ENCODE results near the gene CTU1.

CTU1 gene

GRCh38 chr19:51079481-51080110, 28.6 kb downstream of the CTU1 start:
- 93% methylated on average over 27 of the region's 27 CpGs for WGBS

GRCh38 chr19:51078731-51079130, 29.5 kb downstream of the CTU1 start:
- WGBS, result 90% methylated on average over 6 of the region's 6 CpGs
- Histone ChIP-seq H3K4me1 (ENCODE audit: insufficient read depth, low read length) (no peaks in the 10 kb centered on the region), H3K27me3 (ENCODE audit: insufficient read depth, low read length) (no peaks in the 10 kb centered on the region), H3K9ac (ENCODE audit: low read depth, low read length) (no peak overlapping the region), H3K4me3 (ENCODE audit: low read length) (no peak overlapping the region), H3K27ac (ENCODE audit: low read depth, low read length) (no peak overlapping the region), H3K9me3 (ENCODE audit: insufficient read depth, low read depth, low read length) (peaks cover 5% of the 10 kb centered on the region), H3K36me3 (ENCODE audit: insufficient read depth, low read length) (no peaks in the 10 kb centered on the region)

More at GRCh38 chr19:51079481-51080110, 28.6 kb downstream of the CTU1 start:
- no peak overlapping the region for H3K9ac ChIP-seq (ENCODE audit: low read depth, low read length)
- no peak overlapping the region for H3K27ac ChIP-seq (ENCODE audit: low read depth, low read length)
- no peaks in the 10 kb centered on the region for H3K27me3 ChIP-seq (ENCODE audit: insufficient read depth, low read length)
- H3K4me3 ChIP-seq (ENCODE audit: low read length), result no peak overlapping the region
- no peaks in the 10 kb centered on the region for H3K36me3 ChIP-seq (ENCODE audit: insufficient read depth, low read length)
- no peaks in the 10 kb centered on the region for H3K9me3 ChIP-seq (ENCODE audit: insufficient read depth, low read depth, low read length)
- H3K4me1 ChIP-seq (ENCODE audit: insufficient read depth, low read length), result no peaks in the 10 kb centered on the region

GRCh38 chr19:51078104-51078503, 30.1 kb downstream of the CTU1 start:
- Histone ChIP-seq H3K4me1 (ENCODE audit: insufficient read depth, low read length) (no peaks in the 10 kb centered on the region), H3K9me3 (ENCODE audit: insufficient read depth, low read depth, low read length) (peaks cover 10% of the 10 kb centered on the region), H3K27ac (ENCODE audit: low read depth, low read length) (no peak overlapping the region), H3K9ac (ENCODE audit: low read depth, low read length) (no peak overlapping the region), H3K27me3 (ENCODE audit: insufficient read depth, low read length) (no peaks in the 10 kb centered on the region), H3K36me3 (ENCODE audit: insufficient read depth, low read length) (no peaks in the 10 kb centered on the region), H3K4me3 (ENCODE audit: low read length) (no peak overlapping the region)
- WGBS, result 90% methylated on average over 6 of the region's 6 CpGs

GRCh38 chr19:51076631-51077213, 31.5 kb downstream of the CTU1 start:
- H3K4me3 ChIP-seq (ENCODE audit: low read length), result no peak overlapping the region
- H3K36me3 ChIP-seq (ENCODE audit: insufficient read depth, low read length), result no peaks in the 10 kb centered on the region
- 88% methylated on average over 14 of the region's 14 CpGs for WGBS

GRCh38 chr19:51075998-51076397, 32.2 kb downstream of the CTU1 start:
- no peak overlapping the region for H3K4me3 ChIP-seq (ENCODE audit: low read length)
- no peaks in the 10 kb centered on the region for H3K36me3 ChIP-seq (ENCODE audit: insufficient read depth, low read length)
- H3K27ac ChIP-seq (ENCODE audit: low read depth, low read length), result no peak overlapping the region
- H3K27me3 ChIP-seq (ENCODE audit: insufficient read depth, low read length), result no peaks in the 10 kb centered on the region
- H3K4me1 ChIP-seq (ENCODE audit: insufficient read depth, low read length), result no peaks in the 10 kb centered on the region
- no peak overlapping the region for H3K9ac ChIP-seq (ENCODE audit: low read depth, low read length)
- H3K9me3 ChIP-seq (ENCODE audit: insufficient read depth, low read depth, low read length), result peaks cover 10% of the 10 kb centered on the region
- WGBS, result 93% methylated on average over 5 of the region's 5 CpGs

More at GRCh38 chr19:51076631-51077213, 31.5 kb downstream of the CTU1 start:
- Histone ChIP-seq H3K27me3 (ENCODE audit: insufficient read depth, low read length) (no peaks in the 10 kb centered on the region), H3K27ac (ENCODE audit: low read depth, low read length) (no peak overlapping the region), H3K9me3 (ENCODE audit: insufficient read depth, low read depth, low read length) (peaks cover 10% of the 10 kb centered on the region), H3K9ac (ENCODE audit: low read depth, low read length) (no peak overlapping the region), H3K4me1 (ENCODE audit: insufficient read depth, low read length) (no peaks in the 10 kb centered on the region)

GRCh38 chr19:51071095-51071405, 37.2 kb downstream of the CTU1 start:
- H3K9me3 ChIP-seq (ENCODE audit: insufficient read depth, low read depth, low read length), result peaks cover 10% of the 10 kb centered on the region
- no peaks in the 10 kb centered on the region for H3K36me3 ChIP-seq (ENCODE audit: insufficient read depth, low read length)
- peaks cover 2% of the 10 kb centered on the region; the same call in 1 of the 2 replicates for H3K27me3 ChIP-seq (ENCODE audit: insufficient read depth, low read length)
- WGBS, result 92% methylated on average over 4 of the region's 4 CpGs
- no peak overlapping the region for H3K27ac ChIP-seq (ENCODE audit: low read depth, low read length)
- no peak overlapping the region for H3K9ac ChIP-seq (ENCODE audit: low read depth, low read length)
- 0 out of 2 replicates have a peak, but pooled peaks cover under 1% of the 10 kb centered on the region for H3K4me1 ChIP-seq (ENCODE audit: insufficient read depth, low read length)
- H3K4me3 ChIP-seq (ENCODE audit: low read length), result no peak overlapping the region

- H3K9ac ChIP-seq (ENCODE audit: low read depth, low read length), result no peak overlapping the region
- peaks cover 5% of the 10 kb centered on the region; the same call in 1 of the 2 replicates for H3K4me1 ChIP-seq (ENCODE audit: insufficient read depth, low read length)
- H3K9me3 ChIP-seq (ENCODE audit: insufficient read depth, low read depth, low read length), result peaks cover 10% of the 10 kb centered on the region
- H3K4me3 ChIP-seq (ENCODE audit: low read length), result no peak overlapping the region
- H3K27me3 ChIP-seq (ENCODE audit: insufficient read depth, low read length), result peaks cover 7% of the 10 kb centered on the region; the same call in 1 of the 2 replicates
- WGBS, result 92% methylated on average over 5 of the region's 5 CpGs
- no peak overlapping the region for H3K27ac ChIP-seq (ENCODE audit: low read depth, low read length)
- H3K36me3 ChIP-seq (ENCODE audit: insufficient read depth, low read length), result no peaks in the 10 kb centered on the region
Observed at GRCh38 chr19:51070334-51071094, 37.7 kb downstream of the CTU1 start.

- no peak overlapping the region for H3K4me3 ChIP-seq (ENCODE audit: low read length)
- H3K36me3 ChIP-seq (ENCODE audit: insufficient read depth, low read length), result no peaks in the 10 kb centered on the region
- peaks cover 15% of the 10 kb centered on the region; the same call in 1 of the 2 replicates for H3K27me3 ChIP-seq (ENCODE audit: insufficient read depth, low read length)
- no peak overlapping the region for H3K9ac ChIP-seq (ENCODE audit: low read depth, low read length)
- WGBS, result 81% methylated on average over 7 of the region's 7 CpGs
- H3K27ac ChIP-seq (ENCODE audit: low read depth, low read length), result no peak overlapping the region
- no peaks in the 10 kb centered on the region for H3K9me3 ChIP-seq (ENCODE audit: insufficient read depth, low read depth, low read length)
- peaks cover 5% of the 10 kb centered on the region; the same call in 1 of the 2 replicates for H3K4me1 ChIP-seq (ENCODE audit: insufficient read depth, low read length)
Observed at GRCh38 chr19:51066393-51067186, 41.6 kb downstream of the CTU1 start.

- Histone ChIP-seq H3K4me3 (ENCODE audit: low read length) (peak overlapping the region; percentile 61), H3K27ac (ENCODE audit: low read depth, low read length) (no peak overlapping the region; the same call in 1 of the 2 replicates), H3K9ac (ENCODE audit: low read depth, low read length) (no peak overlapping the region), H3K4me1 (ENCODE audit: insufficient read depth, low read length) (peaks cover 5% of the 10 kb centered on the region; the same call in 1 of the 2 replicates), H3K9me3 (ENCODE audit: insufficient read depth, low read depth, low read length) (no peaks in the 10 kb centered on the region), H3K27me3 (ENCODE audit: insufficient read depth, low read length) (peaks cover 15% of the 10 kb centered on the region; the same call in 1 of the 2 replicates), H3K36me3 (ENCODE audit: insufficient read depth, low read length) (no peaks in the 10 kb centered on the region)
- WGBS, result 8% methylated on average over 23 of the region's 25 CpGs
Observed at GRCh38 chr19:51065221-51065960, 42.8 kb downstream of the CTU1 start.

- Histone ChIP-seq H3K9ac (ENCODE audit: low read depth, low read length) (no peak within 1 kb of the TSS; the same call in 1 of the 2 replicates), H3K4me1 (ENCODE audit: insufficient read depth, low read length) (peaks cover 5% of the 10 kb centered on the region; the same call in 1 of the 2 replicates)
- WGBS, result 16% methylated on average over 35 of the region's 38 CpGs
Observed at GRCh38 chr19:51064534-51065220, 43.5 kb downstream of the CTU1 start, which contains the start of gene KLK13. KLK13 (minus strand) TSS chr19:51065092; CDS start chr19:51065067, 25 bp downstream.

More at GRCh38 chr19:51064534-51065220, 43.5 kb downstream of the CTU1 start, which contains the start of gene KLK13:
- Histone ChIP-seq H3K9me3 (ENCODE audit: insufficient read depth, low read depth, low read length) (no peaks in the 10 kb centered on the region), H3K4me3 (ENCODE audit: low read length) (peak within 1 kb of the TSS; percentile 61), H3K27ac (ENCODE audit: low read depth, low read length) (no peak within 1 kb of the TSS; the same call in 1 of the 2 replicates), H3K27me3 (ENCODE audit: insufficient read depth, low read length) (peaks cover 15% of the 10 kb centered on the region; the same call in 1 of the 2 replicates), H3K36me3 (ENCODE audit: insufficient read depth, low read length) (no peaks in the 10 kb centered on the region)

Data from HUES64 (cell line).